K562 (cell line): ENCODE measurements around the gene ABHD17B. TPM values are rescaled to one million over a fixed set of nuclear protein-coding genes. Genes with fewer than 3 reads are reported as not detected.

Source experiments
- ATAC-seq: fragments of 200-7000 bp; cut with Tn5 transposase; 3 replicates; pipeline ENCODE4 v1.9.1; 2020; ENCODE audit warnings: moderate library complexity
- BruUV-seq: library from RNA; stranded (reverse); fragments of 400-500 nt; replicated peaks from 2 replicates; lab custom pipeline; 2021; lab: Mats Ljungman, UMichigan
- CTCF ChIA-PET: fragments of 300-600 bp; formaldehyde crosslinking; extraction: SDS; loops from one replicate; lab custom pipeline; 2021; ENCODE audit warnings: low intra/inter-chr PET ratio; lab: Yijun Ruan, JAX
- POLR2A ChIA-PET: fragments of 300-600, 350-650 bp; sonication (Branson Sonifier 250); formaldehyde crosslinking; extraction: SDS; loops from one replicate; lab custom pipeline; 2021; ENCODE audit warnings: antibody characterized with exemption, inconsistent platforms; lab: Yijun Ruan, JAX
- DNase-seq, 4 experiments: peaks; one replicate each; pipeline versions ENCODE4 v3.0.0 to v3.0.0-alpha.2; 2011 to 2018; ENCODE audit warnings: low spot score in 3 of 4, mixed read lengths in 3 of 4; ENCODE audit errors: extremely low read depth in 1 of 4
- FAIRE-seq: peaks from 2 replicates; lab custom pipeline; 2011; peaks lifted over from hg19 to GRCh38; lab: Jason Lieb, UNC
- H2AFZ ChIP-seq: 2 replicates; pipeline ENCODE4 v1.6.0; 2011; ENCODE audit warnings: low read depth, low read length, control low read depth, inconsistent platforms
- H3K27ac ChIP-seq: fragments of 200-600 bp; 3 replicates; pipeline ENCODE4 v1.8.0; 2011; ENCODE audit warnings: low read depth, mild to moderate bottlenecking, control low read depth, inconsistent platforms, low read length, moderate library complexity, mixed read lengths; ENCODE audit errors: extremely low read depth
- H3K27me3 ChIP-seq, 2 experiments: fragments of 300-600 bp in 1 of 2; 2 replicates in 1 of 2; 3 replicates in 1 of 2; pipeline versions ENCODE4 v1.6.0 to v1.8.0; 2011; ENCODE audit warnings: inconsistent platforms in 2 of 2, low read length in 2 of 2, mild to moderate bottlenecking in 1 of 2, mixed read lengths in 1 of 2, moderate library complexity in 1 of 2; ENCODE audit not compliant: control insufficient read depth in 2 of 2, insufficient read depth in 2 of 2
- H3K36me3 ChIP-seq: fragments of 300-600 bp; 3 replicates; pipeline ENCODE4 v1.8.0; 2011; ENCODE audit warnings: mild to moderate bottlenecking, low read length, inconsistent platforms; ENCODE audit not compliant: control insufficient read depth, insufficient read depth
- H3K4me1 ChIP-seq, 2 experiments: fragments of 200-600 bp in 1 of 2; replicated peaks in 1 of 2; 2 replicates in 1 of 2; 3 replicates in 1 of 2; pipeline versions ENCODE4 v1.5.1 to v1.8.0; 2011; ENCODE audit warnings: inconsistent platforms in 2 of 2, low read length in 2 of 2, mild to moderate bottlenecking in 1 of 2, mixed read lengths in 1 of 2, moderate library complexity in 1 of 2; ENCODE audit not compliant: control insufficient read depth in 2 of 2, insufficient read depth in 2 of 2
- H3K4me2 ChIP-seq: 2 replicates; pipeline ENCODE4 v1.6.1; 2011; ENCODE audit warnings: low read length, control low read depth, inconsistent platforms, mixed read lengths; ENCODE audit not compliant: insufficient read depth
- H3K4me3 ChIP-seq: fragments of 200-600 bp; sonication (generic), shearing (Covaris generic); 2 replicates; pipeline ENCODE4 v1.5.1; 2016; ENCODE audit warnings: control low read depth, inconsistent platforms
- H3K79me2 ChIP-seq: fragments of 200-600 bp; 3 replicates; pipeline ENCODE4 v1.8.0; 2011; ENCODE audit warnings: low read length, inconsistent platforms; ENCODE audit not compliant: control insufficient read depth, insufficient read depth
- H3K9ac ChIP-seq, 2 experiments: 2 replicates each; pipeline versions ENCODE4 v1.6.0 to v1.6.1; 2011; ENCODE audit warnings: low read depth in 2 of 2, low read length in 2 of 2, control low read depth in 1 of 2, inconsistent platforms in 1 of 2, mild to moderate bottlenecking in 1 of 2, mixed read lengths in 1 of 2; ENCODE audit not compliant: insufficient read depth in 1 of 2
- H3K9me1 ChIP-seq: one replicate; pipeline ENCODE4 v1.6.0; 2011; ENCODE audit warnings: inconsistent platforms, mild to moderate bottlenecking, low read length, moderate library complexity; ENCODE audit not compliant: control insufficient read depth, insufficient read depth
- H3K9me3 ChIP-seq: replicated peaks from 2 replicates; pipeline ENCODE4 v1.5.1; 2011; ENCODE audit warnings: low read depth, low read length, inconsistent platforms; ENCODE audit not compliant: control insufficient read depth, insufficient read depth
- H4K20me1 ChIP-seq: replicated peaks from 2 replicates; pipeline ENCODE4 v1.6.1; 2011; ENCODE audit warnings: low read length, inconsistent platforms, mixed read lengths; ENCODE audit not compliant: control insufficient read depth, insufficient read depth
- EHMT2 ChIP-seq: fragments of 450-650 bp; IDR thresholded peaks from 2 replicates; pipeline ENCODE4 v1.6.1; 2018; ENCODE audit warnings: antibody characterized with exemption
- ETS1 ChIP-seq: conservative IDR thresholded peaks from 2 replicates; pipeline ENCODE4 v1.6.1; 2011; ENCODE audit warnings: low read depth, mild to moderate bottlenecking, low read length; ENCODE audit not compliant: control insufficient read depth
- KLF16 ChIP-seq: IDR thresholded peaks from 2 replicates; pipeline ENCODE4 v1.6.1; 2016; ENCODE audit warnings: antibody characterized with exemption
- L3MBTL2 ChIP-seq: fragments of 450-650 bp; IDR thresholded peaks from 2 replicates; pipeline ENCODE4 v1.6.1; 2016; ENCODE audit warnings: mild to moderate bottlenecking, moderate library complexity
- NFRKB ChIP-seq: fragments of 450-650 bp; IDR thresholded peaks from 2 replicates; pipeline ENCODE4 v1.6.1; 2016; ENCODE audit warnings: low read depth
- SIN3A ChIP-seq, 2 experiments: fragments of 150-350 bp in 1 of 2; IDR thresholded peaks; 2 replicates each; pipeline ENCODE4 v1.6.1; 2011 to 2016; ENCODE audit warnings: borderline replicate concordance in 2 of 2, low read depth in 2 of 2, low read length in 2 of 2, mild to moderate bottlenecking in 2 of 2, moderate library complexity in 2 of 2; ENCODE audit not compliant: control insufficient read depth in 1 of 2
- SMAD2 ChIP-seq: fragments of 150-350 bp; IDR thresholded peaks from 2 replicates; pipeline ENCODE4 v1.6.1; 2014; ENCODE audit warnings: low read depth, mild to moderate bottlenecking, low read length
- SRF ChIP-seq, 2 experiments: fragments of 250-450, 450-650 bp in 1 of 2; sonication (Bioruptor Pico) in 1 of 2; sonication (generic) in 1 of 2; formaldehyde crosslinking; IDR thresholded peaks; 2 replicates each; pipeline versions ENCODE4 v1.5.0 to v1.5.1; 2020 to 2022; ENCODE audit warnings: mild to moderate bottlenecking in 1 of 2, missing genetic modification reagents in 1 of 2
- ZBTB33 ChIP-seq: sonication (generic); formaldehyde crosslinking; IDR thresholded peaks from 2 replicates; pipeline ENCODE4 v1.8.1; 2023; ENCODE audit warnings: mild to moderate bottlenecking, missing genetic modification reagents
- ZNF217 ChIP-seq: sonication (generic); formaldehyde crosslinking; IDR thresholded peaks from 2 replicates; pipeline ENCODE4 v1.8.0; 2022; ENCODE audit warnings: mild to moderate bottlenecking, missing genetic modification reagents
- WGBS: fragments of 100-300 bp; shearing (Covaris generic); methylation state at CpG from one replicate; pipeline ENCODE4 v1.1.6; 2016; ENCODE audit warnings: low coverage, mixed read lengths; ENCODE audit not compliant: insufficient coverage; ENCODE audit errors: missing lambda C conversion rate; 5-methylcytosine and 5-hydroxymethylcytosine counted together
- in situ Hi-C: fragments of 300-500 bp; cut with MboI; formaldehyde crosslinking; loops from 4 replicates; pipeline ENCODE4 v1.15.0; 2018; ENCODE audit warnings: inconsistent platforms, mixed read lengths
- intact Hi-C: fragments of 100-400 bp; cut with micrococcal nuclease; formaldehyde crosslinking; loops from 2 replicates; pipeline ENCODE4 v1.14.2; 2022
- polyA plus RNA-seq, 8 experiments: library from polyadenylated mRNA; depleted of rRNA in 4 of 8; stranded (reverse) in 5 of 8; unstranded in 3 of 8; fragments of >200 nt; fragmentation: Nextera tagmentation in 2 of 8; fragmentation: Illumina TruSeq in 1 of 8; extraction: Ambion mirVana in 2 of 8; extraction: Trizol in 1 of 8; gene quantifications; 2 replicates each; pipeline versions ENCODE4 v1.2.1 to v1.2.3, GENCODE V29; 2011 to 2014; ENCODE audit warnings: inconsistent platforms in 1 of 8, missing spikeins in 1 of 8
- total RNA-seq, 7 experiments: library from RNA; depleted of rRNA in 6 of 7; stranded (reverse); fragments of >200 nt in 6 of 7; fragmentation: Illumina TruSeq in 2 of 7; extraction: Trizol in 2 of 7; gene quantifications; 2 replicates each; pipeline versions ENCODE4 v1.2.1 to v1.2.3, GENCODE V29; 2011 to 2021; ENCODE audit warnings: low replicate concordance in 1 of 7

The ABHD17B gene
- total and polyA plus RNA-seq, 9 of the 15 experiments (the other 6 are each of a cell fraction or from before 2014, with no cell fraction given) = 1.9 to 13.4 (median 10.1) TPM

DNA sequence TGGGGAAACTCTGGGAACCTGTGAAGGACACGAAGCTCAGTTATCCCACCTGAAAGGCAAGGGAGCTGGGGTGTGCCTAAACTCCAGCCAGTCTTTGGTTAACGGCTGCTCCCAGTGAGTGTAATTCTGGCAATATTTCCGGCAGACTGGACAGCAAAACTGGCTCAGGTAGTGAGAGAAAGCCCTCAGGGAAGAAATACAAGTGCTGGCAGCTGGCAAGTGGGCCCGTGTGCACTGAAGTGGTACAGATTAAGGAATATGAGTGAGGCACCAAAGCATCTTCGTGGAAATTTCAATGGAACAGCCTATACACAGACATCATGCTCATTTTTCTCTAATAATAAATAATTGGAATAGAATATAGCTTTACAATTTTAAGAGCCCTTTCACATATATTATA, 56.2 kb downstream of the ABHD17B start:
- intact Hi-C loops = no loop called here
- no TSS peak for BruUV-seq
- POLR2A ChIA-PET = interaction anchor here (1.4 kb wide), 1 partner anchor 14 kb away, joined by 3 read pairs; no protein-coding TSS in a partner anchor

More for the DNA sequence above, 56.2 kb downstream of the ABHD17B start:
- CTCF ChIA-PET = no interaction called here
- Histone ChIP-seq H3K9ac (no peak overlapping the region), H2AFZ (no peak overlapping the region), H3K4me3 (no peak overlapping the region), H3K79me2 (no peaks in the 10 kb centered on the region), H3K9me1 (no peaks in the 10 kb centered on the region)
- DNase-seq (no peak), ATAC-seq (no peak), FAIRE-seq (no peak)
- TF ChIP-seq SRF (CRISPR knock-in tag; IDR thresholded peaks at IDR 0.05) = no peak
- TF ChIP-seq SIN3A (IDR thresholded peaks at IDR 0.05; ENCODE audit: borderline replicate concordance in 2 of 2, control insufficient read depth in 1 of 2, low read depth in 2 of 2, low read length in 2 of 2) = no peak
- no peak for TF ChIP-seq KLF16
- no peak for TF ChIP-seq ZBTB33
- TF ChIP-seq L3MBTL2 = no peak
- no peak for TF ChIP-seq SMAD2
- TF ChIP-seq ZNF217 (CRISPR knock-in tag) = no peak
- TF ChIP-seq EHMT2 = no peak
- no peak for TF ChIP-seq ETS1
- TF ChIP-seq NFRKB = no peak
- TF ChIP-seq, all 486 proteins: peak for 0
- Histone ChIP-seq H3K27ac (no peak overlapping the region), H4K20me1 (no peaks in the 10 kb centered on the region), H3K36me3 (no peaks in the 10 kb centered on the region), H3K4me1 (no peaks in the 10 kb centered on the region), H3K4me2 (no peak overlapping the region), H3K27me3 (no peaks in the 10 kb centered on the region), H3K9me3 (no peaks in the 10 kb centered on the region)
- WGBS = 25% methylated on average over 5 of the region's 5 CpGs
- in situ Hi-C loops = no loop called here
